Measurements from ENCODE around the gene NF1.

- TF ChIP-seq POLR2A (IDR thresholded peaks at IDR 0.05): no peak
- TF ChIP-seq CTCF (IDR thresholded peaks at IDR 0.05 in 8 of 11, conservative IDR thresholded peaks at IDR 0.05 in 3 of 11): no peak
- no peak for TF ChIP-seq POLR2AphosphoS5 (IDR thresholded peaks at IDR 0.05)
These were observed 319.2 kb downstream of the NF1 start for GRCh38 chr17:31413874-31414549.
